Hepatocyte (in vitro differentiated cells): ENCODE results near the gene MAD1L1.

Experiments used
- CTCF ChIP-seq: fragments of 200-600 bp; sonication (generic); IDR thresholded peaks from 2 replicates; pipeline ENCODE4 v1.5.1; 2016; ENCODE audit warnings: antibody characterized with exemption, mild to moderate bottlenecking; ENCODE audit not compliant: poor library complexity
- EZH2phosphoT487 ChIP-seq: fragments of 200-600 bp; sonication (generic); IDR thresholded peaks from one replicate; pipeline ENCODE4 v1.6.1; 2018; ENCODE audit warnings: antibody characterized with exemption, mild to moderate bottlenecking, low read depth, moderate library complexity; ENCODE audit not compliant: unreplicated experiment, severe bottlenecking

- no peak for TF ChIP-seq EZH2phosphoT487
- no peak for TF ChIP-seq CTCF
Measured at GRCh38 chr7:1942941-1943289, 289.8 kb downstream of the MAD1L1 start.
